Fibroblast of the aortic adventitia (primary cell): Measurements from ENCODE around the gene BBC3. TPM values are rescaled to one million over a fixed set of nuclear protein-coding genes. Genes with fewer than 3 reads are reported as not detected.

Experiments used
- DNase-seq: peaks from one replicate; pipeline ENCODE4 v3.0.0-alpha.2; 2010; ENCODE audit warnings: low read depth
- H3K4me3 ChIP-seq: 2 replicates; pipeline ENCODE4 v1.5.1; 2011; ENCODE audit warnings: low read depth, mild to moderate bottlenecking, control low read depth, low read length, moderate library complexity
- CTCF ChIP-seq: IDR thresholded peaks from 2 replicates; pipeline ENCODE4 v1.5.1; 2011; ENCODE audit warnings: mild to moderate bottlenecking, low read length, control low read depth, inconsistent platforms; ENCODE audit not compliant: insufficient read depth
- total RNA-seq: library from RNA; depleted of rRNA; stranded (reverse); fragments of >200 nt; gene quantifications from 2 replicates; pipeline ENCODE4 v1.2.3, GENCODE V29; 2012; ENCODE audit warnings: low replicate concordance

The BBC3 gene
- total RNA-seq, 1 donor, result 9.2 TPM

DNA sequence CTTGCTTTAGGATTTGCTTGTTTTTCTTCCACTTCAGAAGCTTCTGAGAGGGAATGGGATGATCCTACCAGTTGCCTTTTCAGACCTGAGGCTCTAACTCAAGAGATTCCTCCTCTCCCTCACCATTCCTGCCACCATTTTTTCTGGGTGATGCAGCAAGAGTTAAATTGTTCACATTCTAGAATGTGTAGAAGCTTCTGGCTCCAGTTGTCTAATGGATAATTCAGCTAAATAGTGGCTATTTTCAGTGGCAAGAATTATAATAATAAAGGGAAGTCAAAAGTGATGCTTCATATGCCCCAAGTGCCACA lies 20.9 kb downstream of the BBC3 start:
- H3K4me3 ChIP-seq, result no peak overlapping the region
- no peak for TF ChIP-seq CTCF
- DNase-seq, result no peak

DNA sequence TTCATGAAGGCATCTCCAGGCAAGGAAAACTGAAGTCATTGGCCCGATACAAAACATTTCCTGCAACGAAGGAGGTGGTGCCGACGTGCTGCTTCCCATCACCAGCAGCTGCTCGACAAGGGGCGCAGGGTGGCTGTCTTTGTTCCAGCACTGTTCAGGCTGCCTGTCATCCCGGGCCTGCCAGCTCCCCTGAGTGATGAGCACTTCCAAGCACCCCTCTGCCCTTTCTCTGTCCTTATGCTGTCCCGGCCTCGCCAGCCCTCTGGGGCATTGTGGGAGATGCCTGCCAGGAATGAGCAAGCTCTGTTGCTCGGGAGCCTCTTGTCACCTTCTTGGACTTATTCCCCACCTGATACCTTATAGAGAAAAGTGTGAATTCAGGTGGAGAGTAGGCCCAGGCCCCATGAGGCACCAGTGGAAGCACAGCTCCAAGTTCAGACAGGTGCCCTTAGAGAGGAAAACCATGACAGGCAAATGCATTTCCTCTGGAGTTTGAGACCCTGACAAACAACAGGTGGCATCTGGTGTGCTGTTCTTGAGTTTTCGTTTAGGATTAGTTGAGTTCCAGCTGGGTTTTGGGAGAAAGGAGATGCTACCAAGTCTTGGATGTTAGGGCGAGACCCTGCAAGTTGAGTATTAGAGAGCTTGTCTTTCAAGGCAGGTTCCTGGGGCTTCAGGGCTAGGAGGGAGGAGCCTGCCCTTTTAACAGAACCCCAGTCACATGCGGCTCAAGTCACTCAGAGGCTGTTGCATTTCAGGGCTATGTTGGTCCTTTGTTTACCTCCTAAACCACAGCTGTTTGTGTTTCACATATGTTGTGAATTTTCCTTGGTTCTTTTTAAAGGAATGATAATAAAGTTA lies 21.4 kb downstream of the BBC3 start:
- no peak overlapping the region for H3K4me3 ChIP-seq
- TF ChIP-seq CTCF, result no peak
- no peak for DNase-seq

DNA sequence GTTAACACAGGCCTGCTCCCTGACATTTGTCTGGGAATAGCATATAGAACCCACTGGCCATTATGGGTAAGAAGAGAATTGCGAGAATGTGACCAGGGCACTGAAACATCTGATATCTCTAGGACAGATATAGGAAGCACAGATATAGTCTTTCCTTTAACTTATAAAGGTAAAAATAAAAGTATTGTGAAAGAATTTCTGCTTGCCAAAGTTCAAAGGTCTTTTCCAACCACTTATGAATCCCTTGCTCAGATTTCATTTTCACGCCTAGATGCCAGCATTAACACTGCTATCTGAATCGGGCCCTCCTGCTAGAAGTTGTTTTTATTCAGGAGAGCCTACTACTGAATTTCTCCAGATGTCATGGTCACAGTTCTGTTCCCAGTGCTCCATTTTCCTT lies 27.7 kb downstream of the BBC3 start:
- TF ChIP-seq CTCF, result no peak
- no peak for DNase-seq
- no peak overlapping the region for H3K4me3 ChIP-seq

DNA sequence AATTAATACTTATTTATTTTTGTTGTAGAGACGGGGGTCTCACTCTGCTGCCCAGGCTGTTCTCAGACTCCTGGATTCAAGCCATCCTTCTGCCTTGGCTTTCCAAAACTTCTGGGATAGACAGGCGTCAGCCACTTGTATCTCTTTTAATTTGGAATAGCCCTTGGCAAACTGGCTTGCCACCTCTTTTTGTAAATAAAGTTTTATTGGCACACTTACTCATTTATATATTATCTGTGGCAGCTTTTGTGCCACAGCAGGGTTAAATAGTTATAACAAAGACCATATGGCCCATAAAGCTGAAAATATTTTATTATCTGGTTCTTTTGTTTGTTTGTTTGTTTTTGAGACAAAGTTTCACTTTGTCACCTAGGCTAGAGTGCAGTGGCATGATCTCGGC lies 30.5 kb downstream of the BBC3 start:
- TF ChIP-seq CTCF, result no peak
- DNase-seq, result no peak
- H3K4me3 ChIP-seq, result no peak overlapping the region

GRCh38 chr19:47197141-47197540 lies 33.9 kb downstream of the BBC3 start:
- no peak for TF ChIP-seq CTCF
- DNase-seq, result no peak
- no peak overlapping the region for H3K4me3 ChIP-seq

GRCh38 chr19:47195434-47195833 lies 35.6 kb downstream of the BBC3 start:
- H3K4me3 ChIP-seq, result no peak overlapping the region
- TF ChIP-seq CTCF, result no peak
- no peak for DNase-seq

- H3K4me3 ChIP-seq, result no peak overlapping the region
- TF ChIP-seq CTCF, result no peak
- DNase-seq, result peak; percentile 81
These were observed 40.8 kb downstream of the BBC3 start for GRCh38 chr19:47190167-47190727.
